BJ (cell line): ENCODE measurements around the gene AOPEP. TPM values are rescaled to one million over a fixed set of nuclear protein-coding genes. Genes with fewer than 3 reads are reported as not detected.
A peak's percentile ranks its signal among the peaks of the same experiment; 100 is the strongest.

Experiments
- CTCF ChIA-PET: fragments of 350-600 bp; formaldehyde crosslinking; extraction: SDS; loops from one replicate; lab custom pipeline; 2021; ENCODE audit warnings: antibody characterized with exemption, inconsistent platforms; lab: Yijun Ruan, JAX
- POLR2A ChIA-PET: fragments of 300-600 bp; sonication (Branson Sonifier 250); formaldehyde crosslinking; extraction: SDS; loops from one replicate; lab custom pipeline; 2021; ENCODE audit warnings: antibody characterized with exemption; lab: Charles Lee
- DNase-seq: peaks from one replicate; pipeline ENCODE4 v3.0.0-alpha.2; 2011; ENCODE audit warnings: low read depth
- H3K27me3 ChIP-seq: 2 replicates; pipeline ENCODE4 v1.6.0; 2011; ENCODE audit warnings: low read length; ENCODE audit not compliant: control insufficient read depth, insufficient read depth
- H3K36me3 ChIP-seq: 2 replicates; pipeline ENCODE4 v1.5.1; 2011; ENCODE audit warnings: low read length; ENCODE audit not compliant: control insufficient read depth, insufficient read depth
- H3K4me3 ChIP-seq: 2 replicates; pipeline ENCODE4 v1.5.1; 2011; ENCODE audit warnings: low read depth, mild to moderate bottlenecking, control low read depth, low read length
- CTCF ChIP-seq: IDR thresholded peaks from 2 replicates; pipeline ENCODE4 v1.5.1; 2011; ENCODE audit warnings: low read depth, mild to moderate bottlenecking, control low read depth, inconsistent platforms, low read length, moderate library complexity; ENCODE audit not compliant: insufficient read depth
- polyA plus RNA-seq: library from polyadenylated mRNA; depleted of rRNA; stranded (reverse); fragments of >200 nt; gene quantifications from 2 replicates; pipeline ENCODE4 v1.2.3, GENCODE V29; 2011

Gene AOPEP
- polyA plus RNA-seq, 1 experiment: 52.1 TPM

DNA sequence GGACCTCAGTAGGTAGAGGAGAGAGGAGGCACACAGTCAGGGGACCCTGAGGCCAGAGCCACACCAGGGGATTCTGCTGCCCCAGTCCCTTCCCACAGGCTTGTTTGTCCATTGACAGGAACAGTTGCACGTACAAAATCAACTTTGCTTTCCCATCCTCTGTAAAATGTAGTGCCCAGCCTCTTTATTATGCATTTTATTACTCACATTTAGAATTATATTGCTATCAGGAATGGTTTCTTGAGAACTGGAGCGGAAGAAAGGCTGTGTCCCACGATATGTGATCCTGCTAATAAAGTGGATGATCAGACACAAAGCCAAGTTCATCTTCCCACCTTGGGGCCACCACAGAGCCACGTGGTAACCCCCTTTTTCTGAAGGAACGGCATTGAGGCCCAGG is 313.6 kb downstream of the AOPEP start:
- Histone ChIP-seq H3K4me3 (no peak overlapping the region), H3K36me3 (peaks cover 11% of the 10 kb centered on the region), H3K27me3 (no peaks in the 10 kb centered on the region)
- POLR2A ChIA-PET: no interaction called here
- CTCF ChIA-PET: interaction anchor here (0.8 kb wide), 1 partner anchor 27 kb away, joined by 3 read pairs; no protein-coding TSS in a partner anchor
- DNase-seq: no peak
- no peak for TF ChIP-seq CTCF

GRCh38 chr9:95043826-95044225 is 317.3 kb downstream of the AOPEP start:
- CTCF ChIA-PET: no interaction called here
- Histone ChIP-seq H3K27me3 (no peaks in the 10 kb centered on the region), H3K36me3 (peaks cover 10% of the 10 kb centered on the region), H3K4me3 (no peak overlapping the region)
- no peak for TF ChIP-seq CTCF
- no peak for DNase-seq
- POLR2A ChIA-PET: no interaction called here

GRCh38 chr9:95044731-95045508 is 318.4 kb downstream of the AOPEP start:
- DNase-seq: no peak
- ChIA-PET CTCF (interaction anchor here (0.7 to 0.8 kb wide), 2 partner anchors 50 to 131 kb away, joined by 3 read pairs; no protein-coding TSS in a partner anchor), POLR2A (no interaction called here)
- no peaks in the 10 kb centered on the region for H3K27me3 ChIP-seq
- no peak overlapping the region for H3K4me3 ChIP-seq
- peaks cover 10% of the 10 kb centered on the region for H3K36me3 ChIP-seq
- TF ChIP-seq CTCF: peak; percentile 47

DNA sequence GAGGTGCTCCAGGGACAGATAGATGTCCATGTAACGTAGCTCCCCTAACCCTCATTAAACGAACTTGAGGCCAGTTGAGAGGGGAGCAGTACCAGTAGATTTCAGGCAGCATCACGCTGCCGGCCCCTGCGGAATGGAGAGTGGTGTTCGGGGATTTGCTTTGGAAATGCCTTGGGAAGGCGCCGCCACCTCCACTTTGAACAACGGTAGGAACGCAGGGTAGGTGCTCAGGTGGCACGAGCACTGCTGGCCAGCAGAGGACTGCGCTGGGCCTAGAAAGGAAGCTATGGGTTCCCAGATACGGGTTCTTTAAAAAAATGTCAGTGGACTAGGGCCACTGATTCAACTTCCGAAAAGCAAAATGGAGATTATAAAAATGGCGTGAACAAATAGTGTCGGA is 319.3 kb downstream of the AOPEP start:
- POLR2A ChIA-PET: no interaction called here
- CTCF ChIA-PET: interaction anchor here (0.7 to 0.8 kb wide), 2 partner anchors 51 to 132 kb away, joined by 3 read pairs; no protein-coding TSS in a partner anchor
- no peaks in the 10 kb centered on the region for H3K27me3 ChIP-seq
- no peak for TF ChIP-seq CTCF
- peaks cover 10% of the 10 kb centered on the region for H3K36me3 ChIP-seq
- peak overlapping the region; percentile 14; the same call in 1 of the 2 replicates for H3K4me3 ChIP-seq
- DNase-seq: no peak

- POLR2A ChIA-PET: interaction anchor here (0.6 kb wide), 1 partner anchor 13 kb away, joined by 6 read pairs; no protein-coding TSS in a partner anchor
- DNase-seq: no peak
- Histone ChIP-seq H3K4me3 (peak overlapping the region; percentile 56; the same call in 1 of the 2 replicates), H3K36me3 (peaks cover 10% of the 10 kb centered on the region), H3K27me3 (no peaks in the 10 kb centered on the region)
- no peak for TF ChIP-seq CTCF
- CTCF ChIA-PET: no interaction called here
Observed at GRCh38 chr9:95047452-95048224, 321.1 kb downstream of the AOPEP start.
